GM23338 (cell line): ENCODE measurements around the gene TRAF3IP1. TPM values are rescaled to one million over a fixed set of nuclear protein-coding genes. Genes with fewer than 3 reads are reported as not detected.
A peak's percentile ranks its signal among the peaks of the same experiment; 100 is the strongest.

Experiments used
- ATAC-seq: fragments of 200-7000 bp; cut with Tn5 transposase; 3 replicates; pipeline ENCODE4 v1.9.1; 2020
- DNase-seq: peaks from one replicate; pipeline ENCODE4 v3.0.0-alpha.2; 2015; ENCODE audit warnings: low spot score
- H2AFZ ChIP-seq: fragments of 200-600 bp; sonication (generic); 2 replicates; pipeline ENCODE4 v1.8.0; 2016; ENCODE audit warnings: antibody characterized with exemption, mild to moderate bottlenecking, moderate library complexity
- H3F3A ChIP-seq: fragments of 200-600 bp; sonication (generic); replicated peaks from 2 replicates; pipeline ENCODE4 v1.8.0; 2017; ENCODE audit warnings: antibody characterized with exemption, mixed run types, low read depth
- H3K27ac ChIP-seq: fragments of 200-600 bp; sonication (generic); 2 replicates; pipeline ENCODE4 v1.6.1; 2016; ENCODE audit warnings: low read depth
- H3K27me3 ChIP-seq: fragments of 200-600 bp; sonication (generic); 2 replicates; pipeline ENCODE4 v1.8.0; 2016; ENCODE audit warnings: mild to moderate bottlenecking, mixed run types, moderate library complexity; ENCODE audit not compliant: insufficient read depth
- H3K36me3 ChIP-seq: fragments of 200-600 bp; sonication (generic); 2 replicates; pipeline ENCODE4 v1.8.0; 2016; ENCODE audit warnings: mild to moderate bottlenecking; ENCODE audit not compliant: insufficient read depth
- H3K4me1 ChIP-seq: fragments of 200-600 bp; sonication (generic); 2 replicates; pipeline ENCODE4 v1.8.0; 2016; ENCODE audit warnings: mild to moderate bottlenecking, moderate library complexity; ENCODE audit not compliant: insufficient read depth
- H3K4me2 ChIP-seq: fragments of 200-600 bp; sonication (generic); 2 replicates; pipeline ENCODE4 v1.7.1; 2017; ENCODE audit warnings: mixed run types
- H3K4me3 ChIP-seq: fragments of 200-600 bp; sonication (generic); 2 replicates; pipeline ENCODE4 v1.6.1; 2016; ENCODE audit warnings: mixed run types
- H3K79me2 ChIP-seq: fragments of 200-600 bp; sonication (generic); replicated peaks from 2 replicates; pipeline ENCODE4 v1.8.0; 2017; ENCODE audit warnings: mild to moderate bottlenecking; ENCODE audit not compliant: insufficient read depth
- H3K9me2 ChIP-seq: fragments of 200-600 bp; sonication (generic); 2 replicates; pipeline ENCODE4 v1.8.0; 2017; ENCODE audit not compliant: insufficient read depth
- H4K20me1 ChIP-seq: fragments of 200-600 bp; sonication (generic); replicated peaks from 2 replicates; pipeline ENCODE4 v1.8.0; 2017; ENCODE audit warnings: mild to moderate bottlenecking; ENCODE audit not compliant: insufficient read depth
- H3K27ac Mint-ChIP-seq: 2 replicates; pipeline ENCODE4 v1.8.0; 2020; ENCODE audit warnings: inconsistent platforms, mild to moderate bottlenecking, moderate library complexity, mixed read lengths
- H3K27me3 Mint-ChIP-seq: 3 replicates; pipeline ENCODE4 v1.8.0; 2022; ENCODE audit warnings: low read depth, mild to moderate bottlenecking, moderate library complexity, mixed read lengths, inconsistent platforms; ENCODE audit not compliant: insufficient read depth, poor library complexity
- H3K36me3 Mint-ChIP-seq: 3 replicates; pipeline ENCODE4 v1.8.0; 2021; ENCODE audit warnings: low read depth, mild to moderate bottlenecking, inconsistent platforms, moderate library complexity, mixed read lengths
- H3K4me1 Mint-ChIP-seq: 3 replicates; pipeline ENCODE4 v1.8.0; 2020; ENCODE audit warnings: mild to moderate bottlenecking, inconsistent platforms, mixed read lengths
- H3K4me3 Mint-ChIP-seq: 3 replicates; pipeline ENCODE4 v1.8.0; 2021; ENCODE audit warnings: moderate library complexity, mild to moderate bottlenecking, inconsistent platforms, mixed read lengths
- H3K9me3 Mint-ChIP-seq: 3 replicates; pipeline ENCODE4 v1.8.0; 2020; ENCODE audit warnings: moderate library complexity, mild to moderate bottlenecking, inconsistent platforms, mixed read lengths
- CREB1 ChIP-seq: fragments of 250-450 bp; sonication (Bioruptor Pico); IDR thresholded peaks from 2 replicates; pipeline ENCODE4 v1.5.0; 2020; ENCODE audit warnings: low read depth, mild to moderate bottlenecking, moderate library complexity
- EZH2 ChIP-seq: fragments of 200-600 bp; sonication (generic); IDR thresholded peaks from one replicate; pipeline ENCODE4 v1.8.0; 2017; ENCODE audit warnings: antibody characterized with exemption, mild to moderate bottlenecking, low read depth; ENCODE audit not compliant: unreplicated experiment
- JUNB ChIP-seq: IDR thresholded peaks from one replicate; pipeline ENCODE4 v1.6.1; 2016; ENCODE audit warnings: antibody characterized with exemption; ENCODE audit not compliant: unreplicated experiment
- POLR2AphosphoS5 ChIP-seq: IDR thresholded peaks from 2 replicates; pipeline ENCODE4 v1.6.1; 2016; ENCODE audit warnings: antibody characterized with exemption, low read depth
- STAT1 ChIP-seq: IDR thresholded peaks from one replicate; pipeline ENCODE4 v1.6.1; 2016; ENCODE audit warnings: antibody characterized with exemption; ENCODE audit not compliant: unreplicated experiment
- ZNF331 ChIP-seq: fragments of 250-450 bp; sonication (Bioruptor Pico); IDR thresholded peaks from 2 replicates; pipeline ENCODE4 v1.5.0; 2020; ENCODE audit warnings: low read depth, mild to moderate bottlenecking, moderate library complexity
- long read RNA-seq: library from polyadenylated mRNA; unstranded; transcript quantifications from one replicate; pipeline ENCODE4 v2.0.0, GENCODE V29; 2020; ENCODE audit not compliant: unreplicated experiment
- polyA plus RNA-seq: library from polyadenylated mRNA; unstranded; fragments of >200 nt; fragmentation: Nextera tagmentation; extraction: Ambion mirVana; gene quantifications from 2 replicates; pipeline ENCODE4 v1.2.1, GENCODE V29; 2016
- total RNA-seq: library from RNA; depleted of rRNA; stranded (reverse); fragments of >200 nt; shearing (Covaris generic); gene quantifications from 2 replicates; pipeline ENCODE4 v1.2.3, GENCODE V29; 2014; rRNA removed
- TF ChIP-seq, protein P1 (sequence below), 2 experiments: fragments of 200-600 bp in 1 of 2; sonication (generic) in 1 of 2; conservative IDR thresholded peaks; 2 replicates each; pipeline versions ENCODE4 v1.5.1 to v1.6.1; 2016 to 2017; ENCODE audit warnings: antibody characterized with exemption in 2 of 2, low read depth in 2 of 2, mild to moderate bottlenecking in 2 of 2, moderate library complexity in 1 of 2
- TF ChIP-seq, protein P2 (sequence below): IDR thresholded peaks from one replicate; pipeline ENCODE4 v1.6.1; 2018; ENCODE audit warnings: antibody characterized with exemption; ENCODE audit not compliant: unreplicated experiment

Gene TRAF3IP1, protein sequence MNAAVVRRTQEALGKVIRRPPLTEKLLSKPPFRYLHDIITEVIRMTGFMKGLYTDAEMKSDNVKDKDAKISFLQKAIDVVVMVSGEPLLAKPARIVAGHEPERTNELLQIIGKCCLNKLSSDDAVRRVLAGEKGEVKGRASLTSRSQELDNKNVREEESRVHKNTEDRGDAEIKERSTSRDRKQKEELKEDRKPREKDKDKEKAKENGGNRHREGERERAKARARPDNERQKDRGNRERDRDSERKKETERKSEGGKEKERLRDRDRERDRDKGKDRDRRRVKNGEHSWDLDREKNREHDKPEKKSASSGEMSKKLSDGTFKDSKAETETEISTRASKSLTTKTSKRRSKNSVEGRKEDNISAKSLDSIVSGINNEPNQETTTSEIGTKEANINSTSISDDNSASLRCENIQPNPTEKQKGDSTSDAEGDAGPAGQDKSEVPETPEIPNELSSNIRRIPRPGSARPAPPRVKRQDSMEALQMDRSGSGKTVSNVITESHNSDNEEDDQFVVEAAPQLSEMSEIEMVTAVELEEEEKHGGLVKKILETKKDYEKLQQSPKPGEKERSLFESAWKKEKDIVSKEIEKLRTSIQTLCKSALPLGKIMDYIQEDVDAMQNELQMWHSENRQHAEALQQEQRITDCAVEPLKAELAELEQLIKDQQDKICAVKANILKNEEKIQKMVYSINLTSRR
- total RNA-seq = 12.2 and 12.5 TPM in 2 replicates
- 20.0 and 20.7 TPM in 2 replicates for polyA plus RNA-seq
- long read RNA-seq = 0 reads

DNA sequence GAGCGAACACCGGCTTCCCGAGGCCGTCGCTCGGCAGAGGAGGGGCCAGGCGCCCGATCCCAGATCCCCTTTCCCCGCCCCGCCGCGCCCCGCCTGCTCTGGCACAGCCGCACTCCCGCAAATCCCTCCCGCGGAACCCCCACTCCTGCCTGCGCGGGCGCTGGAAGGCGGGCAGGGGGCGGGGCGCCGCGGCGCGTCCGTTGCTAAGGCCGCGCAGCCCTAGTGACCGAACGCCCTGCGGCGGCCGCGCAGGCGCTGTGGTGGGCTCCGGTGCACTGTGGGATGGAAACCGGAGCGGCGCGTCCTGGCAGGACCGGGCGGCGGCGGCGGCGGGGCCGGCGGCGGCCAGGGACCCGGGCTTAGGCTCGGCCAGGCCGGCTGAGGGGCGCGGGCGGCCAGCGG, at the start of gene TRAF3IP1:
TSS of gene TRAF3IP1 (plus strand) at position 273 of the 402 bp plus-strand sequence. CDS start 145 bp downstream, outside the sequence.
- Mint-ChIP-seq H3K4me1 (peaks cover 9% of the 10 kb centered on the region; the same call in 2 of the 3 replicates), H3K9me3 (peaks cover 3% of the 10 kb centered on the region; the same call in 1 of the 3 replicates), H3K4me3 (peak within 1 kb of the TSS; percentile 86), H3K27ac (no peak within 1 kb of the TSS), H3K36me3 (no peaks in the 10 kb centered on the region), H3K27me3 (peaks cover 9% of the 10 kb centered on the region)
- Histone ChIP-seq H3K79me2 (0 out of 2 replicates have a peak, but pooled peaks cover 13% of the 10 kb centered on the region), H2AFZ (peak within 1 kb of the TSS; percentile 98), H3K4me2 (peak within 1 kb of the TSS; percentile 94), H3K9me2 (no peaks in the 10 kb centered on the region), H3K4me3 (peak within 1 kb of the TSS; percentile 68), H4K20me1 (no peaks in the 10 kb centered on the region), H3K4me1 (peaks cover 9% of the 10 kb centered on the region; the same call in 1 of the 2 replicates), H3K36me3 (no peaks in the 10 kb centered on the region), H3K27me3 (peaks cover 7% of the 10 kb centered on the region), H3K27ac (no peak within 1 kb of the TSS), H3F3A (no peaks in the 10 kb centered on the region)
- TF ChIP-seq CREB1 = no peak
- TF ChIP-seq POLR2AphosphoS5 = peak; percentile 35; the same call in 1 of the 2 replicates
- peak; percentile 92 for ATAC-seq
- DNase-seq = peak; percentile 95

DNA sequence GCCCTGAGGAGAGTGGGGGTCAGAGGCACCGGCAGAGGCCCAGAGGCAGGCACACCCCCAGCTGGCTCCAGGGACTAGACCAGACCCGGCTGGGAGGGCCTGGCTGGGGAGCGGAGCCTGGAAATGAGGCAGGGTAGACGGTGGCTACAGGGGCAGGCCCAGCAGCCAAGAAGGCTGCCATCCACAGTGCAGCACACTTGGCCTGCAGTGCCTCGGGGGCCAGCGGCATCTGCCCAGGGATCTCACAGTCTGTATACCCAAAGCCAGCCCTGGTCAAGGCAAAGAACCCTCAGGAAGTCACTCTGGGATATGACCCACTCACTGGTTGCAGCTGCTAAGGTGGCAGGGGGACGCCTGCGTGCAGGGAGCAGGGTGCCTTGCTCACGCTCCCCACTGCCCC, 49.7 kb upstream of the TRAF3IP1 start:
- Histone ChIP-seq H3K9me2 (no peaks in the 10 kb centered on the region), H3K79me2 (no peaks in the 10 kb centered on the region), H3F3A (no peaks in the 10 kb centered on the region), H3K4me3 (no peak overlapping the region), H3K36me3 (no peaks in the 10 kb centered on the region), H3K4me2 (no peak overlapping the region), H3K4me1 (no peaks in the 10 kb centered on the region), H3K27me3 (no peaks in the 10 kb centered on the region), H4K20me1 (no peaks in the 10 kb centered on the region; the same call in 1 of the 2 replicates), H3K27ac (no peak overlapping the region), H2AFZ (no peak overlapping the region)
- H3K27me3 Mint-ChIP-seq = peaks cover 2% of the 10 kb centered on the region
- no peak overlapping the region for H3K27ac Mint-ChIP-seq
- no peak for DNase-seq
- peaks cover 4% of the 10 kb centered on the region; the same call in 2 of the 3 replicates for H3K36me3 Mint-ChIP-seq
- H3K4me3 Mint-ChIP-seq = no peak overlapping the region
- TF ChIP-seq JUNB (no peak), EZH2 (no peak), STAT1 (no peak), CREB1 (no peak), POLR2AphosphoS5 (no peak), ZNF331 (no peak)
- TF ChIP-seq, protein P1, sequence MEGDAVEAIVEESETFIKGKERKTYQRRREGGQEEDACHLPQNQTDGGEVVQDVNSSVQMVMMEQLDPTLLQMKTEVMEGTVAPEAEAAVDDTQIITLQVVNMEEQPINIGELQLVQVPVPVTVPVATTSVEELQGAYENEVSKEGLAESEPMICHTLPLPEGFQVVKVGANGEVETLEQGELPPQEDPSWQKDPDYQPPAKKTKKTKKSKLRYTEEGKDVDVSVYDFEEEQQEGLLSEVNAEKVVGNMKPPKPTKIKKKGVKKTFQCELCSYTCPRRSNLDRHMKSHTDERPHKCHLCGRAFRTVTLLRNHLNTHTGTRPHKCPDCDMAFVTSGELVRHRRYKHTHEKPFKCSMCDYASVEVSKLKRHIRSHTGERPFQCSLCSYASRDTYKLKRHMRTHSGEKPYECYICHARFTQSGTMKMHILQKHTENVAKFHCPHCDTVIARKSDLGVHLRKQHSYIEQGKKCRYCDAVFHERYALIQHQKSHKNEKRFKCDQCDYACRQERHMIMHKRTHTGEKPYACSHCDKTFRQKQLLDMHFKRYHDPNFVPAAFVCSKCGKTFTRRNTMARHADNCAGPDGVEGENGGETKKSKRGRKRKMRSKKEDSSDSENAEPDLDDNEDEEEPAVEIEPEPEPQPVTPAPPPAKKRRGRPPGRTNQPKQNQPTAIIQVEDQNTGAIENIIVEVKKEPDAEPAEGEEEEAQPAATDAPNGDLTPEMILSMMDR (conservative IDR thresholded peaks at IDR 0.05; ENCODE audit: low read depth in 2 of 2) = no peak
- TF ChIP-seq, protein P2, sequence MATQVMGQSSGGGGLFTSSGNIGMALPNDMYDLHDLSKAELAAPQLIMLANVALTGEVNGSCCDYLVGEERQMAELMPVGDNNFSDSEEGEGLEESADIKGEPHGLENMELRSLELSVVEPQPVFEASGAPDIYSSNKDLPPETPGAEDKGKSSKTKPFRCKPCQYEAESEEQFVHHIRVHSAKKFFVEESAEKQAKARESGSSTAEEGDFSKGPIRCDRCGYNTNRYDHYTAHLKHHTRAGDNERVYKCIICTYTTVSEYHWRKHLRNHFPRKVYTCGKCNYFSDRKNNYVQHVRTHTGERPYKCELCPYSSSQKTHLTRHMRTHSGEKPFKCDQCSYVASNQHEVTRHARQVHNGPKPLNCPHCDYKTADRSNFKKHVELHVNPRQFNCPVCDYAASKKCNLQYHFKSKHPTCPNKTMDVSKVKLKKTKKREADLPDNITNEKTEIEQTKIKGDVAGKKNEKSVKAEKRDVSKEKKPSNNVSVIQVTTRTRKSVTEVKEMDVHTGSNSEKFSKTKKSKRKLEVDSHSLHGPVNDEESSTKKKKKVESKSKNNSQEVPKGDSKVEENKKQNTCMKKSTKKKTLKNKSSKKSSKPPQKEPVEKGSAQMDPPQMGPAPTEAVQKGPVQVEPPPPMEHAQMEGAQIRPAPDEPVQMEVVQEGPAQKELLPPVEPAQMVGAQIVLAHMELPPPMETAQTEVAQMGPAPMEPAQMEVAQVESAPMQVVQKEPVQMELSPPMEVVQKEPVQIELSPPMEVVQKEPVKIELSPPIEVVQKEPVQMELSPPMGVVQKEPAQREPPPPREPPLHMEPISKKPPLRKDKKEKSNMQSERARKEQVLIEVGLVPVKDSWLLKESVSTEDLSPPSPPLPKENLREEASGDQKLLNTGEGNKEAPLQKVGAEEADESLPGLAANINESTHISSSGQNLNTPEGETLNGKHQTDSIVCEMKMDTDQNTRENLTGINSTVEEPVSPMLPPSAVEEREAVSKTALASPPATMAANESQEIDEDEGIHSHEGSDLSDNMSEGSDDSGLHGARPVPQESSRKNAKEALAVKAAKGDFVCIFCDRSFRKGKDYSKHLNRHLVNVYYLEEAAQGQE = no peak
- no peak for ATAC-seq
- no peaks in the 10 kb centered on the region for H3K9me3 Mint-ChIP-seq
- H3K4me1 Mint-ChIP-seq = no peaks in the 10 kb centered on the region
